HUES6 (cell line): ENCODE measurements around the gene PRR12.
"Not testable (repeated sequence)": the region's sequence is repeated elsewhere in the genome, so short reads cannot be mapped to it uniquely, and the experiment has no call there.

ENCODE experiments used
- H3K27ac ChIP-seq: 2 replicates; pipeline ENCODE4 v1.7.0; 2013; ENCODE audit warnings: low read depth, mild to moderate bottlenecking, low read length, inconsistent platforms
- H3K27me3 ChIP-seq: 2 replicates; pipeline ENCODE4 v1.6.1; 2013; ENCODE audit warnings: low read length; ENCODE audit not compliant: control insufficient read depth, insufficient read depth
- H3K36me3 ChIP-seq: 2 replicates; pipeline ENCODE4 v1.6.1; 2013; ENCODE audit warnings: low read length; ENCODE audit not compliant: control insufficient read depth, insufficient read depth
- H3K4me1 ChIP-seq: 2 replicates; pipeline ENCODE4 v1.6.1; 2013; ENCODE audit warnings: low read length; ENCODE audit not compliant: control insufficient read depth, insufficient read depth
- H3K4me3 ChIP-seq: 2 replicates; pipeline ENCODE4 v1.5.1; 2013; ENCODE audit warnings: low read depth, low read length
- H3K9ac ChIP-seq: one replicate; pipeline ENCODE4 v1.6.1; 2013; ENCODE audit warnings: mild to moderate bottlenecking, low read length
- H3K9me3 ChIP-seq: 2 replicates; pipeline ENCODE4 v1.6.1; 2013; ENCODE audit warnings: low read depth, low read length; ENCODE audit not compliant: control insufficient read depth, insufficient read depth

Gene PRR12

DNA sequence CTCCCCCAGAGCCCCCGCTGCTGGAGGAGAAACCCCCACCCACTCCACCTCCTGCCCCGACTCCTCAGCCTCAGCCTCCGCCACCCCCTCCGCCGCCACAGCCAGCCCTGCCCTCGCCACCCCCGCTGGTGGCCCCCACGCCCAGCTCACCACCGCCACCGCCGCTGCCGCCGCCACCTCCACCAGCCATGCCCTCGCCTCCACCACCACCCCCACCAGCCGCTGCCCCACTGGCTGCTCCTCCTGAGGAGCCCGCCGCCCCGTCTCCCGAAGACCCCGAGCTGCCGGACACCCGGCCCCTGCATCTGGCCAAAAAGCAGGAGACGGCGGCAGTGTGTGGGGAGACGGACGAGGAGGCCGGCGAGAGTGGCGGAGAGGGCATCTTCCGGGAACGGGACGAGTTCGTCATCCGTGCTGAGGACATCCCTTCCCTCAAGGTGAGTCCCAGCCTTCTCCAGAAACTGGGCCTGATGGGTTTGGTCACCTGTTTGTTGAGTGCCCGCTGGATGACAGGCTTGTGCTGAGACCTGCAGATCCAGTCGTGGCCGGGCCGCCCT lies 10.6 kb downstream of the PRR12 start:
- Histone ChIP-seq H3K27ac (no peak overlapping the region), H3K4me1 (no peaks in the 10 kb centered on the region), H3K9ac (no peak overlapping the region), H3K36me3 (peaks cover 86% of the 10 kb centered on the region), H3K27me3 (no peaks in the 10 kb centered on the region), H3K4me3 (no peak overlapping the region), H3K9me3 (no peaks in the 10 kb centered on the region)

DNA sequence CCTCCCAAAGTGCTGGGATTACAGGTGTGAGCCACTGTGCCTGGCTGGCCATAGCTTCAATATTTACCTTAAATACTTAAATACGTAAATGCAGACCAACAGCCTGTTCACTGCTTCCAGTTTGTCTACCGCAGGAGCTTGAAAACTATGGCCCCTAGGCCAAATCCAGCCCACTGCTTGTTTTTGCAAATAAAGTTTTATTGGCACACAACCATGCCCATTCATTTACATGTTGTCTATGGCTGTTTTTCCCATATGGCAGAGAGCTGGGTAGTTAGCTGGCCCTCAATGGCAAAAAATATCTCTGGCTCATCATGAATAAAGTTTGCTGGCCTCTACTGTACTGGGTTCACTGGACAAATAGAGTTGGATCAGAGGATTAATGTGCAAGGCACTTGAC lies 11.8 kb downstream of the PRR12 start:
- peaks cover 86% of the 10 kb centered on the region for H3K36me3 ChIP-seq
- no peak overlapping the region for H3K27ac ChIP-seq
- H3K4me3 ChIP-seq, result no peak overlapping the region
- H3K9ac ChIP-seq, result no peak overlapping the region
- H3K27me3 ChIP-seq, result no peaks in the 10 kb centered on the region
- no peaks in the 10 kb centered on the region for H3K4me1 ChIP-seq
- no peaks in the 10 kb centered on the region for H3K9me3 ChIP-seq

DNA sequence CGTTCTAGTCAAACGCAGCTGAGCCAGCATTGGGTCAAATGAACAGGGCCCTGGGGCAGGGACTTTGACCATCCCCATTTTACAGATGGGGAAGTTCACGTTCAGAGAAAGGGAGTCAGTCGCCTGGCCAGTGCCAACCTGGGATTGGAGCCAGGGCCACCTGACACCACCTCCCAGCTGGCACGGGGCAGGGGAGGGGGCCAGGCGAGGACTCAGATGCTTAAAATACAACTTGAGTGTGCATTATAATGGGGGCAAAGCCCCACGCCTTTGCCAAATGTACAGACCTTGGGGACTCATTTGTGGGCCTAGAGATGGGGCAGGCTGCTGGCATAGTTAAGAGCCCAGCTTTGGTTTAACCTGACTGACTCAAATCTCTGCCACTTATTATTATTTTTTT lies 14.6 kb downstream of the PRR12 start:
- no peak overlapping the region for H3K27ac ChIP-seq
- no peaks in the 10 kb centered on the region for H3K9me3 ChIP-seq
- H3K9ac ChIP-seq, result no peak overlapping the region
- peaks cover 85% of the 10 kb centered on the region for H3K36me3 ChIP-seq
- H3K27me3 ChIP-seq, result no peaks in the 10 kb centered on the region
- H3K4me1 ChIP-seq, result no peaks in the 10 kb centered on the region
- no peak overlapping the region for H3K4me3 ChIP-seq

DNA sequence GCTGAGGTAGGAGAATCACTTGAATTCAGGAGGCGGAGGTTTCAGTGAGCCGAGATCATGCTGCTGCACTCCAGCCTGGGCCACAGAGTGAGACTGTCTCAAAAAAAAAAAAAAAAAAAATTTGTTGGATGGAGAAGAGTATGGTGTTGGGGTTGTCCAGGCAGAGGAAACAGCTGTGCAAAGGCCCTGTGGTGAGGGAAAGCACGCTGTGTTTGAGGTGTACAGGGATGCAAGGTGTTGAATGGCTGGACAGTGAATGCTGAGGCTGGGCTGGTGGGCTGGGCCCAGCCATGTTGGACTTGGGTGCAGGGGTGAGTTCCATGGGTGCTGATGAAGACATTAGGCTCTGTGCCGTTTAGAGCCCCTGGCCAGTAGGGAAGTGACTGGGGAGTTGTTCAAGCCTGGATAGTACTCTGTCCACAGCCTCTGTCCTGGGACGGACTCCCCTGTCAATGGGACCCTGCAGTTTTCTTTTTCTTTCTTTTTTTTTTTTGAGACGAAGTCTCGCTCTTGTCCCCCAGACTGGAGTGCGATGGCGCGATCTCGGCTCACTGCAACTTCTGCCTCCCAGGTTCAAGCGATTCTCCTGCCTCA lies 18.6 kb downstream of the PRR12 start:
- Histone ChIP-seq H3K27me3 (no peaks in the 10 kb centered on the region), H3K36me3 (peaks cover 78% of the 10 kb centered on the region), H3K9ac (no peak overlapping the region), H3K27ac (no peak overlapping the region), H3K9me3 (no peaks in the 10 kb centered on the region), H3K4me1 (no peaks in the 10 kb centered on the region), H3K4me3 (no peak overlapping the region)

DNA sequence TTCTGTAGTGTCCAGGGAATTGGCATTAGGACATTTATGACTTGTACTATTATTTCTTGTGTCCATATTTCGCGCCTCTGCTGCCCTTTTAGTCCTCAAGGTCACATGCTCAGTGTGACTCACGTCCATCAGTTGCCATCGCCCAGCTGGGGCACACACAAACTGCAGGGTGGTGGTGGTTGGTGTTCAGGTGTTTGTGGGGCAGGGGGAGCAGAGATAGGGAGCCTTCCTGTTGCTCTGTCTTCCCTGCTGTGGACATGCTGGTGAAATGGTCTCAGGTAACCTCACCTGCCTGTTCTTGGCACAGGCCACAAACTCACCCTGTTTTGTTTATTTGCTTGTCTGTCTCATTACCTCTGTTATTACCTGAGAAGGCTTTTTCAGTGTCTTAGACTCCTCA lies 22.4 kb downstream of the PRR12 start:
- Histone ChIP-seq H3K4me3 (no peak overlapping the region), H3K27ac (no peak overlapping the region), H3K36me3 (peaks cover 86% of the 10 kb centered on the region), H3K27me3 (no peaks in the 10 kb centered on the region), H3K4me1 (no peaks in the 10 kb centered on the region), H3K9me3 (no peaks in the 10 kb centered on the region), H3K9ac (no peak overlapping the region)

DNA sequence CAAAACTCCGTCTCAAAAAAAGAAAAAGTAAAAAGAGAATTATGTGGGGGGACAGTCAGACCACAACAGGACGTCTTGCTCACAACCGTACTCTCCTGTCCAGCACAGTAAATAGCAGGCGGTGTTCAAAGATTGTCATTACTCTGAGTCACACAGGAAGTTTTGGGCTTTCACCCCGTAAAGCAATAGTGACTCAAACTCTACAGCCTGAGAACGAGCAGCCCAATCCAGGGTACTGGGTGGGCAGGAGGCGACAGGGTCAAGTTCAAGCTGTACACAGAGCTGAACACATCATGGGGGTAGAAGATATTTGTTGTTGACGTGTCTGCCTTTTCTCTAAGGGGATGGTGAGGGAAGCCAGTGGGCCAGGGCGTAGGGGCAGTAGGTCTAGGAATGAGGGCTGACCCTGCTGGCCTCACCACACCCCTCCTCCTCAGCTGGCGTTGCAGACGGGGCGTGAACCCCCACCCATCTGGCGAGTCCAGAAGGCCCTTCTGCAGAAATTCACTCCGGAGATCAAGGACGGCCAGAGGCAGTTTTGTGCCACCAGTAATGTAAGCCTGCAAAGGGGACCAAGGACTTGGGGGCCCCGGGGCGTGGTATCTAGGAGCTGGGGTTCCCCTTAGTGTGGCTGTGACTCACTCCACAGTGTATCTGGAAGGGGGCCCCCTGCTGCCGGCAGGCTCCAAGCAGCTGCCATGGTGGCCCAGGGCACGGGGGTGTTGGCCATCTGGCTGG lies 23.3 kb downstream of the PRR12 start:
- Histone ChIP-seq H3K9ac (no peak overlapping the region), H3K4me1 (no peaks in the 10 kb centered on the region), H3K36me3 (peaks cover 85% of the 10 kb centered on the region), H3K4me3 (no peak overlapping the region), H3K27me3 (no peaks in the 10 kb centered on the region), H3K27ac (no peak overlapping the region), H3K9me3 (no peaks in the 10 kb centered on the region)

DNA sequence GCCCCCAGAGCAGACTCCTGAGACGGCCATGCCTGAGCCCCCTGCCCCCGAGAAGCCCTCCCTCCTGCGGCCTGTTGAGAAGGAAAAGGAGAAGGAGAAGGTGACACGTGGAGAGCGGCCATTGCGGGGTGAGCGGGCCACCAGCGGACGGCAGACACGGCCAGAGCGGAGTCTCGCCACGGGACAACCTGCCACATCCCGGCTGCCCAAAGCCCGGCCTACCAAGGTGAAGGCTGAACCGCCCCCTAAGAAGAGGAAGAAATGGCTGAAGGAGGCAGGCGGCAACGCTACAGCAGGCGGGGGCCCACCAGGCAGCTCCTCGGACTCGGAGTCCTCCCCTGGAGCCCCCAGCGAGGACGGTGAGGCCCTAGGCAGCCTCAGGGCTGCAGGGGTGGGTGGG lies 24.9 kb downstream of the PRR12 start:
- Histone ChIP-seq H3K4me1 (no peaks in the 10 kb centered on the region), H3K4me3 (no peak overlapping the region), H3K9ac (no peak overlapping the region), H3K36me3 (peaks cover 82% of the 10 kb centered on the region), H3K9me3 (no peaks in the 10 kb centered on the region), H3K27ac (no peak overlapping the region), H3K27me3 (no peaks in the 10 kb centered on the region)

DNA sequence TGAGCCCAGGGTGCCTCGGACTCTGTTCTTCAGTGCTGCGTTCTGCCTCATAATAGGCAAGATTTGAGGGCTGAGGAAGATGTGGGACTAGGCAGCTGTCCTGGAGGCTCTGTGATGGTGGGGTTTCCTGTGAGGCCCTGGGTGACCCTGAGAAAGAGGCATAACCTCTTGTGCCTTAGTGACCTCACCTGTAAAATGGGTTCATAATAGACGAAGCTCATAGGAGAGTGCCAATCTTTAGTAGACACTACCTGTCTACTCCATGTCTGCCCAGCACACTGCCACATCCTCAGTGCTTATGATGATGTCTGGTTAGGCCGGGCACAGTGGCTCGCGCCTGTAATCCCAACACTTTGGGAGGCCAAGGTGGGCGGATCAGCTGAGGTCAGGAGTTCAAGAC lies 25.6 kb downstream of the PRR12 start:
- Histone ChIP-seq H3K9me3 (no peaks in the 10 kb centered on the region), H3K27ac (no peak overlapping the region), H3K27me3 (no peaks in the 10 kb centered on the region), H3K4me1 (no peaks in the 10 kb centered on the region), H3K9ac (no peak overlapping the region), H3K4me3 (no peak overlapping the region), H3K36me3 (peaks cover 81% of the 10 kb centered on the region)

DNA sequence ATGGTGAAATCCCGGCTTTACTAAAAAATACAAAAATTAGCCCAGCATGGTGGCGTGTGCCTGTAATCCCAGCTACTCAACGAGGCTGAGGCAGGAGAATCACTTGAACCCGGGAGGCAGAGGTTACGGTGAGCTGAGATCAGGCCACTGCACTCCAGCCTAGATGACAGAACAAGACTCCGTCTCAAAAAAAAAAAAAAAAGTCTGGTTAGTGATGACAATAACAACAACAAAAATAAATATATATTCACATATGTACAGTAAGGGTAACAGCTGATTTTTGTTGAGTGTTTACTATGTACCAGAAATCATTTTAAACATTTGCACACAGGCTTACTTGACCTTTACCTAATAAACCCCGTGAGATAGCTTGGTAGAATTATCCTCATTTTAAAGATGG lies 26.0 kb downstream of the PRR12 start:
- Histone ChIP-seq H3K36me3 (peaks cover 85% of the 10 kb centered on the region), H3K9me3 (no peaks in the 10 kb centered on the region), H3K4me1 (no peaks in the 10 kb centered on the region), H3K4me3 (no peak overlapping the region), H3K27me3 (no peaks in the 10 kb centered on the region), H3K27ac (no peak overlapping the region), H3K9ac (no peak overlapping the region)

DNA sequence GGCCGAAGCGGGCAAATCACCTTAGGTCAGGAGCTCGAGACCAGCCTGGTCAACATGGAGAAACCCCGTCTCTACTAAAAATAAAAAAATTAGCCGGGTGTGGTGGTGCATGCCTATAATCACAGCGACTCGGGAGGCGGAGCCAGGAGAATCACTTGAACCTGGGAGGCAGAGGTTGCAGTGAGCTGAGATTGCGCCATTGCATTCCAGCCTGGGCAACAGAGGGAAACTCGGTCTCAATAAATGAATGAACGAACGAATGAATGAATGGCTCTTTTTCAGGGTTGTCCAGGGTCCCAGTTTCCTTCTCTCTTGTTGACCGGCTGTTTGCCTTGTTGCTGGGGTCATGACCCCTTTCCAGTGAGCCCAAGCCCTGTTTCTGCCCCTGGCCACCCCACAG lies 26.9 kb downstream of the PRR12 start:
- H3K36me3 ChIP-seq, result peaks cover 82% of the 10 kb centered on the region
- not testable (repeated sequence) for H3K4me1 ChIP-seq, H3K9ac ChIP-seq, H3K9me3 ChIP-seq, H3K27me3 ChIP-seq, H3K4me3 ChIP-seq, H3K27ac ChIP-seq

DNA sequence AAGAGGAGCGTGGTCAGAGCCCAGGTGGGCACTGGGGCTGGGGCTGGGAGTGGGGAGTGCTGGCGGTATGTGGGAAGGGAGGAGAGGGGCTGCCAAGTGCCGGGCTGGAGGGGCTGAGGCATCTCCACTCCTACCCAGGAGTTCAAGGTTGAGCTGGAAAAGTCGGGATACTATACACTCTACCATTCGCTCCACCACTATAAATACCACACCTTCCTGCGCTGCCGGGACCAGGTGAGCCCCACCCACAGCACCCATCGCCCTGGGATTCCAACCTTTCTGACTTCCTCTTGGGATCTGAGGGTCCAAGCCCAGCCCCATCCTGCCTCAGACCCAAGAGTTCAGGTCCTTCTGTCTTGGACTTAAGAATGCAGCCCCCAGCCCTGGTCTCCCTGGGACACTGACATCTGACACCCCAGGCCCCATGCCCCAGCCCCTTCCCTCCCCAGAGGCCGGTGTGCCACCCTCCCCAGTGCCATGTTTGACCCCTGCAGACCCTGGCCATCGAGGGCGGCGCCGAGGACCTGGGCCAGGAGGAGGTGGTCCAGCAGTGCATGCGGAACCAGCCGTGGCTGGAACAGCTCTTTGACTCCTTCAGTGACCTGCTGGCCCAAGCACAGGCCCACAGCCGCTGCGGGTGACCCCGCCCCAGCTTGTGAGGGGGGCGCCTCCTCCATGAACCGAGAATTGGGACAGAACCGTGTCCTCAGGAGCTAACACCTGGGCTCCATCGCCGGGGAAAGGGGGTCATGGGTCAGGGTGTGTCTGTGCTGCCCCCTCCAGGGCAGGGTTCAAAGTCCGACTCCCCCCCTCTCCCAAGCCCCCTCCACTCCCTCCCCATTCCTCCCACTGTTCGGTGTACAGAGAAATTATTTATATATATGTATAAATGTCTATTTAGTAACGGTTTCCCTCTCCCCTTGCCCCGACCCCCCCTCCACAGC lies 34.3 kb downstream of the PRR12 start:
- no peaks in the 10 kb centered on the region for H3K9me3 ChIP-seq
- H3K4me3 ChIP-seq, result no peak overlapping the region
- no peak overlapping the region for H3K27ac ChIP-seq
- H3K36me3 ChIP-seq, result peaks cover 48% of the 10 kb centered on the region
- no peaks in the 10 kb centered on the region for H3K4me1 ChIP-seq
- H3K9ac ChIP-seq, result no peak overlapping the region
- H3K27me3 ChIP-seq, result no peaks in the 10 kb centered on the region
